WTC11 (cell line): ENCODE measurements around the gene RFX4. TPM values are rescaled to one million over a fixed set of nuclear protein-coding genes. Genes with fewer than 3 reads are reported as not detected.

Source experiments
- ATAC-seq: fragments of 200-7000 bp; cut with Tn5 transposase; 2 replicates; pipeline ENCODE4 v1.10.0; 2021; ENCODE audit warnings: mild to moderate bottlenecking, moderate library complexity
- CTCF ChIA-PET: fragments of 300-600 bp; sonication (Branson Sonifier 250); formaldehyde crosslinking; loops from one replicate; lab custom pipeline; 2021; ENCODE audit warnings: antibody characterized with exemption; lab: Charles Lee
- POLR2A ChIA-PET: fragments of 350-600 bp; sonication (Branson Sonifier 250); formaldehyde crosslinking; loops from one replicate; lab custom pipeline; 2021; ENCODE audit warnings: antibody characterized with exemption; lab: Charles Lee
- DNase-seq: peaks from one replicate; pipeline ENCODE4 v3.0.0; 2021; ENCODE audit warnings: low spot score
- H3K27ac Mint-ChIP-seq: 2 replicates; pipeline ENCODE4 v1.8.0; 2021; ENCODE audit warnings: mixed read lengths
- H3K27me3 Mint-ChIP-seq: 2 replicates; pipeline ENCODE4 v1.8.0; 2021; ENCODE audit warnings: low read depth, mild to moderate bottlenecking, moderate library complexity, mixed read lengths
- H3K36me3 Mint-ChIP-seq: 2 replicates; pipeline ENCODE4 v1.8.0; 2021; ENCODE audit warnings: mixed read lengths
- H3K4me1 Mint-ChIP-seq: 2 replicates; pipeline ENCODE4 v1.8.0; 2022; ENCODE audit warnings: mixed read lengths
- H3K4me3 Mint-ChIP-seq: 2 replicates; pipeline ENCODE4 v1.8.0; 2021; ENCODE audit warnings: mild to moderate bottlenecking, moderate library complexity, mixed read lengths
- H3K9me3 Mint-ChIP-seq: 2 replicates; pipeline ENCODE4 v1.8.0; 2021; ENCODE audit warnings: mixed read lengths
- AFF4 ChIP-seq: sonication (generic); formaldehyde crosslinking; IDR thresholded peaks from 2 replicates; pipeline ENCODE4 v1.8.1; 2023; ENCODE audit warnings: mild to moderate bottlenecking, missing genetic modification reagents, borderline replicate concordance
- ATF3 ChIP-seq: sonication (generic); formaldehyde crosslinking; conservative IDR thresholded peaks from 2 replicates; pipeline ENCODE4 v1.8.1; 2022; ENCODE audit warnings: mild to moderate bottlenecking, missing genetic modification reagents
- ESRRA ChIP-seq: sonication (generic); formaldehyde crosslinking; IDR thresholded peaks from 2 replicates; pipeline ENCODE4 v1.8.1; 2022; ENCODE audit warnings: mild to moderate bottlenecking, missing genetic modification reagents, borderline replicate concordance
- FOXJ3 ChIP-seq: sonication (generic); formaldehyde crosslinking; IDR thresholded peaks from 2 replicates; pipeline ENCODE4 v1.9.0; 2021; ENCODE audit warnings: missing genetic modification reagents, mild to moderate bottlenecking, borderline replicate concordance
- GABPB1 ChIP-seq: sonication (generic); formaldehyde crosslinking; IDR thresholded peaks from 2 replicates; pipeline ENCODE4 v1.8.1; 2023; ENCODE audit warnings: mild to moderate bottlenecking, missing genetic modification reagents
- JAZF1 ChIP-seq: fragments of 250-450 bp; sonication (Bioruptor Pico); IDR thresholded peaks from 2 replicates; pipeline ENCODE4 v1.9.0; 2021; ENCODE audit warnings: moderate library complexity, mild to moderate bottlenecking, inconsistent platforms
- PRRX2 ChIP-seq: fragments of 250-450 bp; sonication (Bioruptor Pico); IDR thresholded peaks from 2 replicates; pipeline ENCODE4 v1.8.0; 2021; ENCODE audit warnings: mild to moderate bottlenecking
- RELA ChIP-seq: sonication (generic); formaldehyde crosslinking; IDR thresholded peaks from 2 replicates; pipeline ENCODE4 v1.8.1; 2022; ENCODE audit warnings: missing genetic modification reagents, mild to moderate bottlenecking, borderline replicate concordance
- USF2 ChIP-seq: sonication (generic); formaldehyde crosslinking; IDR thresholded peaks from 2 replicates; pipeline ENCODE4 v1.8.1; 2023; ENCODE audit warnings: mild to moderate bottlenecking, missing genetic modification reagents, moderate library complexity
- ZNF396 ChIP-seq: fragments of 250-450 bp; sonication (Bioruptor Pico); IDR thresholded peaks from 2 replicates; pipeline ENCODE4 v1.8.0; 2021; ENCODE audit warnings: mild to moderate bottlenecking, moderate library complexity, borderline replicate concordance
- total RNA-seq: library from RNA; stranded (reverse); gene quantifications from 3 replicates; pipeline ENCODE4 v1.2.3, GENCODE V29; 2021
- TF ChIP-seq, protein P1 (sequence below): sonication (generic); formaldehyde crosslinking; conservative IDR thresholded peaks from 2 replicates; pipeline ENCODE4 v1.8.1; 2023; ENCODE audit warnings: mild to moderate bottlenecking, low read depth, missing genetic modification reagents, moderate library complexity
- TF ChIP-seq, protein P2 (sequence below): sonication (generic); formaldehyde crosslinking; IDR thresholded peaks from 2 replicates; pipeline ENCODE4 v1.8.1; 2022; ENCODE audit warnings: low read depth, mild to moderate bottlenecking, moderate library complexity, missing genetic modification reagents, borderline replicate concordance
- TF ChIP-seq, protein P3 (sequence below): fragments of 250-450 bp; sonication (Bioruptor Pico); conservative IDR thresholded peaks from 2 replicates; pipeline ENCODE4 v1.9.0; 2021; ENCODE audit warnings: mild to moderate bottlenecking

The RFX4 gene
- total RNA-seq, 1 experiment from 2014 or later = 0.26 TPM

DNA sequence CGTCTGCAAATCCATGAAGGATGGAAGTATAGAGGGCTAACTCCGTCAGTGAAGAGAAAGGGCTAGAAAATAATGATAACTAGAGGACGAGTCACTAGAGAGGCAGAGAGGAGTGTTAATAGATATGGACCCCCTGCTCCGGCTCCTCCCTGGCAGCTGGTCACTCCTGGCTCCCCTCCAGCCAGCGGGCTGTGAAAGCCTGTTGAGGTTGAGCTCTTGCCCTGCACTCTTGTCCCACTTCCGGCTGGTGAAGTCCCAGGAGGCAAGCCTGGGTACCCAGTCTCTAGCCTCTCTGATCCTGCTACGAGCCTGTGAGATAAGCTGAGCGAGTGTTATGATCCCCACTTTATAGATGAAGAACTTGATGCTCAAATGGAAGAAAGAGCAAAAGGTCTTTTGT, 90.3 kb downstream of the RFX4 start (continued):
- TF ChIP-seq, protein P1, sequence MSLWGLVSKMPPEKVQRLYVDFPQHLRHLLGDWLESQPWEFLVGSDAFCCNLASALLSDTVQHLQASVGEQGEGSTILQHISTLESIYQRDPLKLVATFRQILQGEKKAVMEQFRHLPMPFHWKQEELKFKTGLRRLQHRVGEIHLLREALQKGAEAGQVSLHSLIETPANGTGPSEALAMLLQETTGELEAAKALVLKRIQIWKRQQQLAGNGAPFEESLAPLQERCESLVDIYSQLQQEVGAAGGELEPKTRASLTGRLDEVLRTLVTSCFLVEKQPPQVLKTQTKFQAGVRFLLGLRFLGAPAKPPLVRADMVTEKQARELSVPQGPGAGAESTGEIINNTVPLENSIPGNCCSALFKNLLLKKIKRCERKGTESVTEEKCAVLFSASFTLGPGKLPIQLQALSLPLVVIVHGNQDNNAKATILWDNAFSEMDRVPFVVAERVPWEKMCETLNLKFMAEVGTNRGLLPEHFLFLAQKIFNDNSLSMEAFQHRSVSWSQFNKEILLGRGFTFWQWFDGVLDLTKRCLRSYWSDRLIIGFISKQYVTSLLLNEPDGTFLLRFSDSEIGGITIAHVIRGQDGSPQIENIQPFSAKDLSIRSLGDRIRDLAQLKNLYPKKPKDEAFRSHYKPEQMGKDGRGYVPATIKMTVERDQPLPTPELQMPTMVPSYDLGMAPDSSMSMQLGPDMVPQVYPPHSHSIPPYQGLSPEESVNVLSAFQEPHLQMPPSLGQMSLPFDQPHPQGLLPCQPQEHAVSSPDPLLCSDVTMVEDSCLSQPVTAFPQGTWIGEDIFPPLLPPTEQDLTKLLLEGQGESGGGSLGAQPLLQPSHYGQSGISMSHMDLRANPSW (CRISPR knock-in tag) = no peak
- TF ChIP-seq, protein P2, sequence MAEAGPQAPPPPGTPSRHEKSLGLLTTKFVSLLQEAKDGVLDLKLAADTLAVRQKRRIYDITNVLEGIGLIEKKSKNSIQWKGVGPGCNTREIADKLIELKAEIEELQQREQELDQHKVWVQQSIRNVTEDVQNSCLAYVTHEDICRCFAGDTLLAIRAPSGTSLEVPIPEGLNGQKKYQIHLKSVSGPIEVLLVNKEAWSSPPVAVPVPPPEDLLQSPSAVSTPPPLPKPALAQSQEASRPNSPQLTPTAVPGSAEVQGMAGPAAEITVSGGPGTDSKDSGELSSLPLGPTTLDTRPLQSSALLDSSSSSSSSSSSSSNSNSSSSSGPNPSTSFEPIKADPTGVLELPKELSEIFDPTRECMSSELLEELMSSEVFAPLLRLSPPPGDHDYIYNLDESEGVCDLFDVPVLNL (CRISPR knock-in tag) = no peak
- no peak for TF ChIP-seq GABPB1 (CRISPR knock-in tag)
- TF ChIP-seq ZNF396 (CRISPR knock-in tag) = no peak
- TF ChIP-seq, protein P3, sequence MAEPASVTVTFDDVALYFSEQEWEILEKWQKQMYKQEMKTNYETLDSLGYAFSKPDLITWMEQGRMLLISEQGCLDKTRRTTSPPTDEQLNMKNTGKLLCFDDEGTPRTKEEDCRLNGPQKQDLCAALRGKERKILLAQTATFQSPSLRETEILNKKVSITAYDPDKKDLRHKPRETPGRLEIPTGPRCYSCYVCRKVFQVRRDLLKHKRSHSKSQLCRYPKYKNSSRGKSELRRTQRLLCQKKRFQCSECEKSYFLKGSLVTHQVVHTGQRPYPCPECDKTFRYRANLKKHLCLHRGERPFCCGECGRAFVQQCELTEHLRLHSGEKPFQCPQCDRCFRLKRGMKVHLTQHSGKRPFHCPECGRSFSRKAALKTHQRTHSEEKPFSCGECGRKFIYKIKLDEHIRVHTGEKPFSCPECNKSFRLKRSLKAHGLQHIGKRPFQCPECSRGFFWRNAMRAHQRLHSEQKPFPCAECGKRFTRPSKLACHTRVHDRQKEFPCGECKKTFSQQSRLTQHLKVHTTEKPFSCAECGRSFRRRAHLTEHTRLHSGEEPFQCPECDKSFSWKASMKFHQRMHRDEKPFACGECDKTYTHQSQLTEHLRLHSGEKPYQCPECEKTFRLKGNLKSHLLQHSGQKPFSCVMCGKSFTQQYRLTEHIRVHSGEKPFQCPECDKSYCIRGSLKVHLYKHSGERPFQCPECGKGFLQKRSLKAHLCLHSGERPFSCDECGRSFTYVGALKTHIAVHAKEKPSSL (CRISPR knock-in tag) = no peak
- no peak for TF ChIP-seq AFF4
- TF ChIP-seq RELA (CRISPR knock-in tag) = no peak
- TF ChIP-seq, all 79 proteins: peak for 0

DNA sequence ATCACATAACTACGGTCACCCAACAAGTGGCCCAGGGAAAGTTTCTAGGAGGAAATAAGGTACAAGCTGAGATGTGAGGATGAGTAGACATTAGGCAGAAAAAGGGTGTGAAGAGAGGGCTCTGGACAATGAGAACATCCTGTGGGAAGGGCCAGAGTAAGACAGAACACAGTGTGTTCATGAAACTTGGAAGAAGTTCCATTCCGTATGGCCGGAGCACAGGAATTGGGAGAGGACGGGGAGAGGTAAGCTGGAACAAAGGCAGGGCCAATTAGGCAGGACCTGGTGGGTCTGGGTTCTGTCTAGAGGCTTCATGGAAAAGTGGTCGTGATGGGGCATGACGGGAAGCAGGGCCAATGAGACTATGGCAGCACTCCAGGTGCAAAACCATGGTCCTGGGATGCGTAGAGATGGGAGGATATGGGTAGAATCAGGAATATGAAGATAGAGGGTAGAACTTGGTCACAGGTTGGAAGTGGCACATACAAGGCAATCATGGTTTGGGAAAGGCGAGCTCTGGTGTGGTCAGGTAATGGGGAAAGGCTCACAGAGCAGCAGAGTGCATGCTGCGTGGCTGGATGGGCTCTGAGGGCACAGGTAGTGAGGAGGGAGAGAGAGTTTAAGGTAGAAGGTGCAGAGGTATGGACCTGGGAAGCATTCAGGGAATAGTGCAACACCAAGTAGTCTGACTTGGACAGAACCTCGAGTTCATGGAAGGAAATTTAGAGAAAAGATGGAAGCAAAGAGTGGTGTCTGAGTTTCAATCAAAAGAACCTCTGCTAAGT, 93.0 kb downstream of the RFX4 start:
- H3K4me3 Mint-ChIP-seq = no peak overlapping the region
- ATAC-seq (no peak), DNase-seq (no peak)
- ChIA-PET POLR2A (no interaction called here), CTCF (no interaction called here)
- H3K4me1 Mint-ChIP-seq = peaks cover 32% of the 10 kb centered on the region
- no peak overlapping the region for H3K27ac Mint-ChIP-seq
- TF ChIP-seq ATF3 (CRISPR knock-in tag) (no peak), FOXJ3 (no peak), USF2 (CRISPR knock-in tag) (no peak), ESRRA (no peak), AFF4 (no peak), PRRX2 (CRISPR knock-in tag) (no peak), JAZF1 (CRISPR knock-in tag) (no peak)
- TF ChIP-seq, protein P1 (CRISPR knock-in tag) = no peak
- no peaks in the 10 kb centered on the region for H3K36me3 Mint-ChIP-seq
- no peaks in the 10 kb centered on the region for H3K9me3 Mint-ChIP-seq
- H3K27me3 Mint-ChIP-seq = no peaks in the 10 kb centered on the region; the same call in 1 of the 2 replicates
